HG03469 (cell line): ENCODE data around the gene IL1R1.
"Not testable (repeated sequence)": the region's sequence is repeated elsewhere in the genome, so short reads cannot be mapped to it uniquely, and the experiment has no call there.

Experiments used
- ATAC-seq: cut with Tn5 transposase; IDR thresholded peaks from one replicate; pipeline ENCODE4 v1.9.1; 2021; ENCODE audit warnings: mild to moderate bottlenecking, moderate library complexity, moderate number of reproducible peaks; ENCODE audit not compliant: unreplicated experiment

IL1R1 gene

GRCh38 chr2:102110596-102111334 is 31.8 kb upstream of the IL1R1 start:
- ATAC-seq: no peak

DNA sequence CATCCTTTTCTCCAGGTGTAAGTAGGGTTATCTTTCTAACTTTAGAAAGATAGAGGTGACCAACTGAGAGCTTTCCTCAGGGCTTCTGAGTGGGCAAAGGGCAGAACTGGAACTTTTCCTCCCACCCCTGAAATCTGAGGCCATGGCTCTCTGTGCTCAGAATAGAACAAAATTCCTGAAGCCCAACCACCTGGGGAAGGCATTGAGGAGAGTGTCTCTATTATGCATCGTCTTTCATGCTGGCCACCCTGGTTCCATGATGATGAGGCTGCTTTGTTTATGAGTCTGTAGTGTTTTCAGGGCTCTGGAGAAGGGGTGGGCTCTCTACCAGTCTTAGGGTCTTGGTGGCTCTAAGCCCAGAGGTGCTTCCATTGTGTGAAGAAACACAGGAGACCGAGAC is 30.7 kb upstream of the IL1R1 start:
- ATAC-seq: no peak

GRCh38 chr2:102112271-102112670 is 30.3 kb upstream of the IL1R1 start:
- no peak for ATAC-seq

DNA sequence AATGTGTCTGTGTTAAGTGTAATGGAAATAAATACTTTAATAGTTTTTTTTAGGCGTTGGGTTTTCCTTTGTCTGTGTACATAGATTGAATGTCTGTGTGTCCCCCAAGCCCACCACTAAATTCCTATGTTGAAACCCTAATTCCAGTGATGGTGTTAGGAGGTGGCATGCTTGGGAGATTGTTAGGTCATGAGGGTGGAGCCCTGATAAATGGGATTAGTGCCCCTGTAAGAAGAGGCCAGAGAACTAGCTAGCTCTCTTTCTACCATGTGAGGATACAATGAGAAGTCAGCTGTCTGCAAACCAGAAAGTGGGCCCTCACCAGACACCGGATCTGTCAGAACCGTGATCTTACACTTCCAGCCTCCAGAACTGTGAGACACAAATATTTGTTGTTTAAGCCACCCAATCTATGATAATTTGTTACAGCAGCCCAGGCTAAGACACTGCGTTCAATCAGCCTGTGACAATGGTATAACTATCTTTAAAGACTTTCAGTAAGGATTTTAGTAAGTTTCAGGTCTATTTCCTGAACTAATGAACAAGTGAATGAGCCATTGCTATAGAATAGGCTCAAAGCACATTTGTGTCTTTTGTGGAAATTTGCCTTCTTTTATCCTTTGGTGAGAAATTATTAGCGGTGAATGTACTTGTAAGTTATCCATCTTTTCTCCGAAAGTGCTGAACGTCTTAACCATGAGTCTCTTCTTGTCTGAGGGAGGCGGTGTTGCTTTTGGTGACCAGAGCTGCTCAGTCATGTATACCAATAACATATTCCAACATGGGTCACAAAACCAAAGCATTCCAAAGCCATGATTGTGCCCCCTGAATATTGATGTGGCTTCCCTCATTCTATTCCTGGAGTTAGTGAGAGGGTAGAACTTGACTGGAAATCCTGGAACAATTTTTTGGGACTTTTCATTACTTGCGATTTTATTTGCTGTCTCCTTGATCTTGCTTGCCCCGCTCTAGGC is 29.6 kb upstream of the IL1R1 start:
- no peak for ATAC-seq

GRCh38 chr2:102114290-102114721 is 28.2 kb upstream of the IL1R1 start:
- no peak for ATAC-seq

GRCh38 chr2:102114851-102115497 is 27.6 kb upstream of the IL1R1 start:
- no peak for ATAC-seq

DNA sequence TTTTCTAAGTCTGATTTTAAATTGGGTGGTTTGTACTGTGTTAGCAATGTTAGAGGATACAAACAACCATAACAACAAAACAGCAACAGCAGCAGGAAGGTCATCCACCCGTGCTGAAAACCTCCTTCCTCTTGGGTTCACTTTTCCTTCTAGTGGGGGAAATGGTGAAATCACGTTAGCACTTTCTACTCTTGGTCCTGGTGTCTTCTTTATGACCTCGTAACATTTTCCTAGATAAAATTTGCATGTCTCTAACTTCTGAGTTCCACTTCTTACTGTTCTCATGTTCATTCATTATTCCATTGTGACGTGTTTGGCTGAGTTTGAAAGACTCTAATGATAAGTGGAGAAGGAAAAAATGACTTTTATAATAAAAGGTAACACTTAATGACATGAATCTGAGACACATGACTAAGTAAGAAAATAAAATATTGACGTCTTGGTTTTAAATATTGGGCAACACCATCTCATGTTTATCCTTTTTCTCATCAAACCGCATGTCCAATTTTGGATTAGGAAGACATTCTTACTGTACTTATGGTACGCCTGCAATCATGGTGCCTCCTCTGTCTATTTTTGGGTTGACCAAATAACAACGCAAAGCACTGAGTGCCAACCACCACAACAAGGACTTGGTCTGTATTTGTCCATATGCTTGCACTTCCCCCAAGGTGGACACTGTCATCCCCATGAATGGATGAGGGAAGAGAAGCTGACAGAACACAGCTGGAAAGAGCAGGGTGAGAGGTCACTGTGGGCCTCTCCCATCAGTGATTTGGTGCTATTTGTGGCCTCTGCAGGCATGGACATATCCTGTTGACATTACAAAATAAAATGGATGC is 25.7 kb upstream of the IL1R1 start:
- no peak for ATAC-seq

DNA sequence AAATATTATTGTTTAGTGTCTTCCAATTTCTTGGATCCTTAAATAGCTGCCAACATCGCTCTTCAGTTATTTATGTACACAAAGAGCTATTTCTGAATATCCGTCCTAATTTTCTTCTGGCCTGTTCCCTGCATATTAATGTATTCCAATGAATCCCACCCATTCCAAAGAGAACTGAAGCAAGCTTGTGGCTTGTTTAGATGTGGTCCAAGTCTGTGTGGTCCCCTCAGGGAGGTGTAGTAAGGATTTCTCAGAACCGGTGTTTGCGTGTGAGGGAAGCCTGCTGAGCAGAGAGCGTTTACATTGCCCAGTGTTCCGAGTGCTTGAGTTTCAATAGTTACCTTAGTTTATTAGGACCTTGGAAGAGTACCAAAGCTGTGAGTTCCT is 25.1 kb upstream of the IL1R1 start:
- no peak for ATAC-seq

DNA sequence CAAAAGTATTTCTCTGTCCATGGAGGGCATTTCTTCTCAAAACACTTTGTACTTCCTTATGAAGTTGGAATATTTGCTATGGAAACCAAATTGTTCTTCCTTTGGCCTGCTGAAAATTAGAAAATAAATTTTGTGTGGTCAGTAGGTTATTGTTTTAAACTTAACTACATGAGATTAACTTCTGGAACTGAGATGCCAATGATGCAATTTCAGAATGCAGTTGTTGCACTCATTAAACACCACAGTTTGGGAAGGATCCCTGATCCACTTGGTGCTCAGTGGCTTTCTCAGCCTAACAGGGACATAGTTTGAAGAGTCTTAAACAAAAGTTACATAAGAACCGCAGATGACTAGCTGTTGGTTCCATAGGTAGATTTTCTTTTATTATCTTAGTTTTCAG is 23.3 kb upstream of the IL1R1 start:
- no peak for ATAC-seq

DNA sequence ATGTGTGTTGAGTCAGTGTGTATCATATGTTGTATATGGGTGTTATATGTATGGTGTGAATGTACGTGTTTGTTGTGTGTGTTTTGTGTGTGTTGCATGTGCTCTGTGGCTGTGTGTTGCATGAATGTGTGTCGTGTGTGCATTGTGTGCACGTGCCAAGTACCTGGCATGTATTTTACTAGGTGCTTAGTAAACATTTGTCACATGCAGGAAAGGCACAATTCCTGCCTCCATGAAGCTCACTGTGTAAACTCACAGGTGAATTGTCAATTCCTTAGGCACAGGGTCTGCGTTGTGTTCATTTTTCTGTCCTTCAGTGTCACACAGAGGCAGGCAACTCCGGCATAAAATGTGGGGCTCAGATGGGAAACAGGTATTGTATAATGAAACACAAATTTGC is 22.3 kb upstream of the IL1R1 start:
- no peak for ATAC-seq

DNA sequence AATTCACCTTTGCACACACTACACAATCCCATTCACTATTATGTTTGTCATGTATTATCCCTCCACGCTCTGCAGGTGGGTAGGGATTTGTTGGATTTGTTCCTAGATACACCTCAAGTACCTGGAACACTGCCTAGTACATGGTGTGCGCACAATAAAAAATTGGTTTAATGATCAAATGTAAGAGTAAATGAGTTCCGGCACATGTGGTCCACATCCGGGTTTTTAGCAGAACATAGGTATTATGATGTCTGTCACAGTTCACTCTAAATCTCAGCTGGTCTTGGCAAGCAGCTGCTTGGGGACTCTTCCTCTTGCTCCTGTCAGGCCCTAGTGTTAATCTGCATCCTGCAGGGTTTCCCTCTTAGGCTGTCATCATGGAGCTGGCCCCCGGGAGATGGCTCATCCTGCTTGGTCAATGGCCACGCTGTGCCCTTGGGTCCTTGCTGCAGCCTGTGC is 21.8 kb upstream of the IL1R1 start:
- no peak for ATAC-seq

DNA sequence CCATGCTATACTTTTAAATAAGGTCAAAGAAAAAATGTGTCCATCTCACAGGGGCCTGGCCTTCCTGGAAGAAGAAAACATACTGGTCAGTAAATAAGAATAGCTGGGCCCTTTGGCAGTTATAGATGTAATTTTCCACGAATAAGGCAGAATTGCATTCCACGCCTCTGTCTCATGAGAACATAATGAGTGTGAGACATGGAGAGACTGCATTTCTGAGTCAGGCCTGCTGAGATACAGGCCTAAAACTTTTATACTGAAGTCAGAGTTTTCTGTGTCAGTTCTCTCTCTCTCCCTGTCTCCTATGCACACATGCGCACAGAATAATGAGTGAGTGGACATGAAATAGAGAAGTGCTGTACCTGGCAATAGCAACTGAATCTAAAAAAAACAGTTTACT is 20.4 kb upstream of the IL1R1 start:
- no peak for ATAC-seq

- no peak for ATAC-seq
Measured at GRCh38 chr2:102122909-102123308, 19.6 kb upstream of the IL1R1 start.

- not testable (repeated sequence) for ATAC-seq
Measured at GRCh38 chr2:102124421-102124820, 18.1 kb upstream of the IL1R1 start.

DNA sequence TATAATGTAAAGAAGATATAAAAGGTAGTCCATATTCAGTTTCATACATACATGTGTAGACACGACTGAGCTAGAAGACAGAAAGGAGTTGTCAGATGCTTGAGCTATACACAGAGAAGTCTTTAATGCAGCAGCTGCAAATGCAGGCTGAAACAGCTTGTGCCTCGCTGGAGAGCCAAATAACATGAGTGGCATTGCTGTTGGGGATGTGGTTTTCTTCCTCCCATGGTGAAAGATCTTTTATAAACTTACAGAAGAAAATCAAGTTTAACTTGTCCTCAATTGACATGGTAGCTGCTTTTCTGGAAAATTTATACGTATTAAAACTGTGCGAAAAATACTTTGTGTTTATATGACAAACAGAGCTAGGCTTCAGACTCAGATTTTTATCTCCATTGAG is 16.4 kb upstream of the IL1R1 start:
- ATAC-seq: no peak

DNA sequence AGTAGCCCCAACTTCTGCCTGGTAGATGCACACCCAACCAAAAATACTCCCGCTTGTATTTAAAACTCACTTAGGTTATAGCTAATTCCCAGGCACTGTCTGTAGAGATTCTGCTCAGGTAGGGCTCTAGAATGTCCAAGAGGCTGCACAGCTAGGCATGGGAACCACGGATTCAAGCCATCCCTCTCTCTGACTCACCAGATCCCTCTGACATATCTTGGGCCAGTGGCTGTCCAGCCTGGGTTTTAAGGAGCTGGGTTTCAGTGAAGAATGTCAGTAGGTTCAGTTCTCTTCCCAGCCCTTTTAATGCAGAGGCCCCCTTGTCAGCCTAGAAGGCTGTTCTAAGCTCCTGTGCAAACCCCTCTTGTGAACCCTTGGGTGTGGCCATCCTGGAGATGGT is 15.9 kb upstream of the IL1R1 start:
- no peak for ATAC-seq

DNA sequence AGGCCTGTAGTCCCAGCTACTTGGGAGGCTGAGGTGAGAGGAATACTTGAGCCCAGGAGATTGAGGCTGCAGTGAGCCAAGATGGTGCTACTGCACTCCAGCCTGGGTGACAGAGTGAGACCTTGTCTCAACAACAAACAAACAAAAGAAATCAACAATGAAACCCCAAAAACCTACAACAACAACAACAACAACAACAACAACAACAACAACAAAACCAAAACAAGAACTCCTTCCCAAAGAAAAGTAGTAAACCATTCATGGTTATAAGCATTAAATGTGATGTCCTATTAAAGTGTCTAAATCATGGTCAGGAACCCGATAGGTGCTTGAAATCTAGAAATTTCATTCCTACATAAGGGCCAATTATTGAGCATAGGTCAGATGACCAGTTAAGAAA is 13.5 kb upstream of the IL1R1 start:
- ATAC-seq: no peak

GRCh38 chr2:102129951-102130646 is 12.4 kb upstream of the IL1R1 start:
- no peak for ATAC-seq

DNA sequence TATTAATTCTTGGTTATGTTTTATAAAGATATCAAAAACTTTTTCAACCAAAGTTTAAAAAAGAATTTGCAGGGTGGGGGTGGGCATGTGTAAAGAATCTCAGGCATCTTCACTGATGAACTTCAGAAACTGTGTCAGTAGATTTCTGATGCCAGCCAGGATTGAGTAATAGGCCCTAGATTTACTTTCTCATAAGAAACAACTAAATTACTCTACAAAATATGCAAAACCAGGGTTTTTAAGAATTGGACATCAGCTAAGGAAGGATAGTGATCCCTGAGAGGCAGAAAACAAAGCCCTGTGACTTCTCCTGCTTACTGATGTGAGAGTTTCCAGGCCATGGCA is 11.9 kb upstream of the IL1R1 start:
- ATAC-seq: no peak

- ATAC-seq: no peak
Measured at GRCh38 chr2:102131564-102131963, 11.0 kb upstream of the IL1R1 start.
